ENCODE measurements around the gene MAP1A. TPM values are rescaled to one million over a fixed set of nuclear protein-coding genes. Genes with fewer than 3 reads are reported as not detected.

The MAP1A gene
- total and polyA plus RNA-seq, 2 of the 13 experiments (the other 11 are each of a cell fraction or from before 2014, with no cell fraction given) = 0.01 to 0.07 TPM

GRCh38 chr15:43510200-43511011 is 7.0 kb upstream of the MAP1A start (continued):
- TF ChIP-seq, protein P1, sequence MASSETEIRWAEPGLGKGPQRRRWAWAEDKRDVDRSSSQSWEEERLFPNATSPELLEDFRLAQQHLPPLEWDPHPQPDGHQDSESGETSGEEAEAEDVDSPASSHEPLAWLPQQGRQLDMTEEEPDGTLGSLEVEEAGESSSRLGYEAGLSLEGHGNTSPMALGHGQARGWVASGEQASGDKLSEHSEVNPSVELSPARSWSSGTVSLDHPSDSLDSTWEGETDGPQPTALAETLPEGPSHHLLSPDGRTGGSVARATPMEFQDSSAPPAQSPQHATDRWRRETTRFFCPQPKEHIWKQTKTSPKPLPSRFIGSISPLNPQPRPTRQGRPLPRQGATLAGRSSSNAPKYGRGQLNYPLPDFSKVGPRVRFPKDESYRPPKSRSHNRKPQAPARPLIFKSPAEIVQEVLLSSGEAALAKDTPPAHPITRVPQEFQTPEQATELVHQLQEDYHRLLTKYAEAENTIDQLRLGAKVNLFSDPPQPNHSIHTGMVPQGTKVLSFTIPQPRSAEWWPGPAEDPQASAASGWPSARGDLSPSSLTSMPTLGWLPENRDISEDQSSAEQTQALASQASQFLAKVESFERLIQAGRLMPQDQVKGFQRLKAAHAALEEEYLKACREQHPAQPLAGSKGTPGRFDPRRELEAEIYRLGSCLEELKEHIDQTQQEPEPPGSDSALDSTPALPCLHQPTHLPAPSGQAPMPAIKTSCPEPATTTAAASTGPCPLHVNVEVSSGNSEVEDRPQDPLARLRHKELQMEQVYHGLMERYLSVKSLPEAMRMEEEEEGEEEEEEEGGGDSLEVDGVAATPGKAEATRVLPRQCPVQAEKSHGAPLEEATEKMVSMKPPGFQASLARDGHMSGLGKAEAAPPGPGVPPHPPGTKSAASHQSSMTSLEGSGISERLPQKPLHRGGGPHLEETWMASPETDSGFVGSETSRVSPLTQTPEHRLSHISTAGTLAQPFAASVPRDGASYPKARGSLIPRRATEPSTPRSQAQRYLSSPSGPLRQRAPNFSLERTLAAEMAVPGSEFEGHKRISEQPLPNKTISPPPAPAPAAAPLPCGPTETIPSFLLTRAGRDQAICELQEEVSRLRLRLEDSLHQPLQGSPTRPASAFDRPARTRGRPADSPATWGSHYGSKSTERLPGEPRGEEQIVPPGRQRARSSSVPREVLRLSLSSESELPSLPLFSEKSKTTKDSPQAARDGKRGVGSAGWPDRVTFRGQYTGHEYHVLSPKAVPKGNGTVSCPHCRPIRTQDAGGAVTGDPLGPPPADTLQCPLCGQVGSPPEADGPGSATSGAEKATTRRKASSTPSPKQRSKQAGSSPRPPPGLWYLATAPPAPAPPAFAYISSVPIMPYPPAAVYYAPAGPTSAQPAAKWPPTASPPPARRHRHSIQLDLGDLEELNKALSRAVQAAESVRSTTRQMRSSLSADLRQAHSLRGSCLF (CRISPR knock-in tag; IDR thresholded peaks at IDR 0.05; ENCODE audit: borderline replicate concordance) = no peak
- no peak for TF ChIP-seq ZMYM2 (CRISPR knock-in tag; IDR thresholded peaks at IDR 0.05)
- peak; percentile 72 for TF ChIP-seq RBFOX2 (IDR thresholded peaks at IDR 0.05; ENCODE audit: low read depth, low read length)
- peak; percentile 32; the same call in 1 of the 2 replicates for TF ChIP-seq POLR2AphosphoS5 (IDR thresholded peaks at IDR 0.05; ENCODE audit: low read depth, low read length)
- 0 out of 2 replicates have a peak, but pooled peaks have one; percentile 14 for TF ChIP-seq FOXK1 (CRISPR knock-in tag; IDR thresholded peaks at IDR 0.05; ENCODE audit: borderline replicate concordance, low read depth)
- no peak for TF ChIP-seq NPAS2 (CRISPR knock-in tag; IDR thresholded peaks at IDR 0.05; ENCODE audit: borderline replicate concordance)
- TF ChIP-seq ZNF569 (CRISPR knock-in tag; IDR thresholded peaks at IDR 0.05; ENCODE audit: borderline replicate concordance) = no peak
- no peak for TF ChIP-seq ZNF354B (CRISPR knock-in tag; IDR thresholded peaks at IDR 0.05)
- peak; percentile 66 for TF ChIP-seq KLF6 (CRISPR knock-in tag; IDR thresholded peaks at IDR 0.05)
- no peak for TF ChIP-seq ZNF263 (CRISPR knock-in tag; IDR thresholded peaks at IDR 0.05)
- TF ChIP-seq ZNF644 (CRISPR knock-in tag; IDR thresholded peaks at IDR 0.05; ENCODE audit: low read depth) = no peak
- TF ChIP-seq HCFC1 (IDR thresholded peaks at IDR 0.05; ENCODE audit: low read depth, low read length) = no peak
- TF ChIP-seq GMEB2 (CRISPR knock-in tag; IDR thresholded peaks at IDR 0.05; ENCODE audit: low read depth) = no peak
- peak; percentile 81; the same call in 1 of the 2 replicates for TF ChIP-seq THAP9 (CRISPR knock-in tag; IDR thresholded peaks at IDR 0.05; ENCODE audit: borderline replicate concordance)
- peak; percentile 17; the same call in 1 of the 2 replicates for TF ChIP-seq MED1 (CRISPR knock-in tag; IDR thresholded peaks at IDR 0.05)
- no peak for TF ChIP-seq POGK (CRISPR knock-in tag; conservative IDR thresholded peaks at IDR 0.05)

Measured in HepG2 (cell line).